Spleen (tissue), 11 donors: ENCODE measurements around the gene LIPE. TPM values are rescaled to one million over a fixed set of nuclear protein-coding genes. Genes with fewer than 3 reads are reported as not detected.
A peak's percentile ranks its signal among the peaks of the same experiment; 100 is the strongest.

ENCODE experiments used
- DNase-seq: peaks from one replicate; pipeline ENCODE4 v3.0.0-alpha.2; 2020
- H3K27ac ChIP-seq, 8 donors: fragments of 200-600 bp; sonication (generic) in 7 of 8; 1 replicate in 4 of 8; 2 replicates in 4 of 8; pipeline versions ENCODE4 v1.5.0 to v1.8.0; 2016 to 2021; ENCODE audit warnings: inconsistent platforms in 4 of 8, mild to moderate bottlenecking in 4 of 8, moderate library complexity in 1 of 8
- H3K27me3 ChIP-seq, 7 donors: fragments of 200-600 bp; sonication (generic) in 6 of 7; replicated peaks in 1 of 7; 1 replicate in 4 of 7; 2 replicates in 3 of 7; pipeline versions ENCODE4 v1.5.0 to v1.8.0; 2016 to 2021; ENCODE audit warnings: inconsistent platforms in 3 of 7, mild to moderate bottlenecking in 1 of 7
- H3K36me3 ChIP-seq, 6 donors: fragments of 200-600 bp; sonication (generic) in 5 of 6; 1 replicate in 4 of 6; 2 replicates in 2 of 6; pipeline versions ENCODE4 v1.5.0 to v1.8.0; 2016 to 2021; ENCODE audit warnings: inconsistent platforms in 2 of 6
- H3K4me1 ChIP-seq, 6 donors: fragments of 200-600 bp; sonication (generic) in 5 of 6; 1 replicate in 3 of 6; 2 replicates in 3 of 6; pipeline versions ENCODE4 v1.5.0 to v1.8.0; 2016 to 2021; ENCODE audit warnings: inconsistent platforms in 3 of 6
- H3K4me3 ChIP-seq, 8 donors: fragments of 200-600 bp; sonication (generic) in 7 of 8; 1 replicate in 4 of 8; 2 replicates in 4 of 8; pipeline versions ENCODE4 v1.5.0 to v1.8.0; 2016 to 2021; ENCODE audit warnings: inconsistent platforms in 4 of 8, mild to moderate bottlenecking in 4 of 8, moderate library complexity in 2 of 8
- H3K9me3 ChIP-seq, 8 donors: fragments of 200-600 bp; sonication (generic) in 7 of 8; 1 replicate in 4 of 8; 2 replicates in 4 of 8; pipeline versions ENCODE4 v1.5.0 to v1.8.0; 2016 to 2021; ENCODE audit warnings: inconsistent platforms in 4 of 8
- CTCF ChIP-seq, 11 experiments: fragments of 200-600 bp in 7 of 11; fragments of 450-650 bp in 4 of 11; sonication (generic) in 4 of 11; IDR thresholded peaks in 8 of 11; conservative IDR thresholded peaks in 3 of 11; 1 replicate in 7 of 11; 2 replicates in 4 of 11; pipeline versions ENCODE4 v1.4.0 to v1.8.0; 2016 to 2021; ENCODE audit warnings: antibody characterized with exemption in 11 of 11, inconsistent platforms in 4 of 11, mild to moderate bottlenecking in 1 of 11
- POLR2A ChIP-seq, 3 donors: fragments of 450-650 bp; IDR thresholded peaks; one replicate each; pipeline ENCODE4 v1.5.1; 2017; ENCODE audit warnings: antibody characterized with exemption in 3 of 3, mild to moderate bottlenecking in 1 of 3
- POLR2AphosphoS5 ChIP-seq, 3 donors: sonication (generic); formaldehyde crosslinking; IDR thresholded peaks; one replicate each; pipeline ENCODE4 v1.5.1; 2017; ENCODE audit warnings: antibody characterized with exemption in 3 of 3
- WGBS, 5 donors: extraction: QIAGEN DNeasy Blood & Tissue Kit in 3 of 5; methylation state at CpG; one replicate each; pipeline versions ENCODE4 v1.1.5 to v1.1.7; 2013 to 2018; 5-methylcytosine and 5-hydroxymethylcytosine counted together
- intact Hi-C: fragments of 100-400 bp; cut with DNase I; formaldehyde crosslinking; loops from one replicate; pipeline ENCODE4 v1.15.0; 2023; ENCODE audit warnings: low total_unique reads
- polyA plus RNA-seq, 3 donors: library from polyadenylated mRNA; stranded (reverse); fragments of 200-250 nt; gene quantifications; one replicate each; pipeline ENCODE4 v1.2.1, GENCODE V29; 2013
- total RNA-seq, 7 donors: library from RNA; depleted of rRNA in 3 of 7; stranded (reverse); fragments of >200 nt in 3 of 7; fragmentation: NEBNext Ultra II Directional in 4 of 7; extraction: Animal tissue kit (Norgen Biotek cat#: 25700) in 4 of 7; gene quantifications; one replicate each; pipeline versions ENCODE4 v1.1.0 to v1.2.1, GENCODE V29; 2016 to 2021
- donor health status: healthy with polysubstance abuse.
- donor health status: DM: no; HTN: no; CAD: no; lungs with moderate emphysema.
- donor health status: DM: no; HTN: no; CAD: no.
- donor health status: Bipolar disorder and iron deficiency.
- donor health status: healthy.
- donor health status: DM: no; HTN: no; CAD: no.
- donor health status: DM: yes; HTN: yes; CAD: no.

The LIPE gene
- total and polyA plus RNA-seq, 10 donors: 20.6 to 43.7 (median 25.2) TPM

- H3K36me3 ChIP-seq: peaks cover 0 to 49% (median 23%) of the 10 kb centered on the region in 6 donors
- no peaks in the 10 kb centered on the region for H3K27me3 ChIP-seq
- peaks cover 17 to 44% (median 32%) of the 10 kb centered on the region in 6 donors for H3K4me1 ChIP-seq
- TF ChIP-seq POLR2AphosphoS5 (IDR thresholded peaks at IDR 0.05) (peak in 1 of 3 donors; percentile 36), POLR2A (IDR thresholded peaks at IDR 0.05) (no peak), CTCF (IDR thresholded peaks at IDR 0.05 in 8 of 11, conservative IDR thresholded peaks at IDR 0.05 in 3 of 11) (no peak)
- H3K27ac ChIP-seq: peak overlapping the region in 6 of 8 donors; percentile 70 to 87 (median 81)
- peak; percentile 74 for DNase-seq
- H3K4me3 ChIP-seq: peak overlapping the region in 5 of 8 donors; percentile 54 to 82 (median 58)
- intact Hi-C loops: no loop called here
- WGBS, 5 donors: 73 to 79% (median 76%) methylated on average over 33 to 34 of the region's 34 CpGs
- no peaks in the 10 kb centered on the region for H3K9me3 ChIP-seq
These were observed 24.6 kb downstream of the LIPE start for GRCh38 chr19:42402376-42403116.

GRCh38 chr19:42401365-42402303 is 25.6 kb downstream of the LIPE start:
- Histone ChIP-seq H3K4me1 (peaks cover 19 to 51% (median 38%) of the 10 kb centered on the region in 6 donors), H3K36me3 (peaks cover 0 to 40% (median 16%) of the 10 kb centered on the region in 6 donors), H3K9me3 (no peaks in the 10 kb centered on the region), H3K27me3 (no peaks in the 10 kb centered on the region), H3K4me3 (peak overlapping the region; percentile 45 to 82 (median 56)), H3K27ac (peak overlapping the region; percentile 64 to 87 (median 79))
- intact Hi-C loops: no loop called here
- DNase-seq: peak; percentile 94
- WGBS, 5 donors: 1 to 3% (median 1%) methylated on average over 51 to 80 of the region's 80 CpGs
- TF ChIP-seq POLR2AphosphoS5 (IDR thresholded peaks at IDR 0.05) (peak; percentile 76 to 89 (median 85)), CTCF (IDR thresholded peaks at IDR 0.05 in 8 of 11, conservative IDR thresholded peaks at IDR 0.05 in 3 of 11) (peak; percentile 57 to 88 (median 82)), POLR2A (IDR thresholded peaks at IDR 0.05) (peak in 1 of 3 donors; percentile 16)

GRCh38 chr19:42400404-42400803 is 26.8 kb downstream of the LIPE start:
- H3K9me3 ChIP-seq: no peaks in the 10 kb centered on the region
- DNase-seq: no peak
- WGBS, 5 donors: 86 to 100% (median 96%) methylated on average over 1 of the region's 1 CpG
- H3K4me1 ChIP-seq: peaks cover 19 to 61% (median 44%) of the 10 kb centered on the region in 6 donors
- H3K36me3 ChIP-seq: peaks cover 0 to 28% (median 11%) of the 10 kb centered on the region in 6 donors
- peak overlapping the region in 1 of 8 donors; percentile 82 for H3K27ac ChIP-seq
- no peak overlapping the region for H3K4me3 ChIP-seq
- intact Hi-C loops: no loop called here
- H3K27me3 ChIP-seq: no peaks in the 10 kb centered on the region
- no peak for TF ChIP-seq POLR2A (IDR thresholded peaks at IDR 0.05)
- TF ChIP-seq POLR2AphosphoS5 (IDR thresholded peaks at IDR 0.05): no peak
- TF ChIP-seq CTCF (IDR thresholded peaks at IDR 0.05 in 8 of 11, conservative IDR thresholded peaks at IDR 0.05 in 3 of 11): no peak
